Motor neuron (in vitro differentiated cells): Measurements from ENCODE around the gene DTHD1. TPM values are rescaled to one million over a fixed set of nuclear protein-coding genes. Genes with fewer than 3 reads are reported as not detected.

ENCODE experiments used
- ATAC-seq, 8 experiments: fragments of 200-7000 bp; cut with Tn5 transposase; replicated peaks in 6 of 8; 2 replicates each; pipeline ENCODE4 v1.8.0; 2021; ENCODE audit warnings: mild to moderate bottlenecking in 8 of 8, moderate library complexity in 8 of 8
- H3K27ac ChIP-seq, 2 donors: fragments of 250-450 bp; sonication (Bioruptor Pico); 2 replicates each; pipeline ENCODE4 v1.9.0; 2021; ENCODE audit warnings: antibody characterized with exemption in 2 of 2, mild to moderate bottlenecking in 2 of 2, moderate library complexity in 1 of 2
- H3K4me1 ChIP-seq, 2 donors: fragments of 250-450 bp; sonication (Bioruptor Pico); replicated peaks in 1 of 2; 2 replicates each; pipeline ENCODE4 v1.6.1; 2021; ENCODE audit warnings: antibody characterized with exemption in 2 of 2, mild to moderate bottlenecking in 2 of 2, moderate library complexity in 1 of 2
- H3K4me3 ChIP-seq, 5 donors: fragments of 250-450 bp; sonication (Bioruptor Pico); 2 replicates each; pipeline ENCODE4 v1.9.0; 2021; ENCODE audit warnings: antibody characterized with exemption in 5 of 5, mild to moderate bottlenecking in 5 of 5, moderate library complexity in 4 of 5
- WGBS, 10 experiments: fragments of 450-650 bp; shearing (Covaris generic); methylation state at CpG; one replicate each; pipeline ENCODE4 v1.0.0; 2022; 5-methylcytosine and 5-hydroxymethylcytosine counted together
- in situ Hi-C, 9 experiments: fragments of 400-800 bp; cut with MboI; loops; one replicate each; pipeline ENCODE4 v1.15.0; 2021; ENCODE audit warnings: low sequenced_read_pairs in 9 of 9, low pct_unique_long_range_greater_than_20kb in 2 of 9; ENCODE audit not compliant: unreplicated experiment in 9 of 9
- total RNA-seq, 8 experiments: library from RNA; unstranded; fragments of 300-600 nt; gene quantifications; 2 replicates each; pipeline versions ENCODE4 v1.2.3 to v1.2.4, GENCODE V29; 2022

Gene DTHD1
- total RNA-seq, 8 experiments from 2014 or later: 0.27 to 9.8 (median 0.85) TPM; not detected in 5

GRCh38 chr4:36326476-36327029, 45.1 kb downstream of the DTHD1 start:
- 0 to 96% (median 84%) methylated on average over 1 to 4 of the region's 4 CpGs; no CpG with 5 or more reads in 2 of the 10 experiments for WGBS, 10 experiments
- Histone ChIP-seq H3K4me3 (no peak overlapping the region), H3K27ac (no peak overlapping the region), H3K4me1 (peaks cover 0 to 6% of the 10 kb centered on the region in 2 donors)
- no peak for ATAC-seq
- in situ Hi-C loops: no loop called here

- H3K27ac ChIP-seq: no peak overlapping the region
- peaks cover 0 to 6% of the 10 kb centered on the region in 2 donors for H3K4me1 ChIP-seq
- in situ Hi-C loops: no loop called here
- peak in 5 of 8 experiments; percentile 8 to 95 (median 56) for ATAC-seq
- 0 to 90% (median 49%) methylated on average over 2 to 5 of the region's 5 CpGs; no CpG with 5 or more reads in 1 of the 10 experiments for WGBS, 10 experiments
- no peak overlapping the region for H3K4me3 ChIP-seq
These were observed 46.0 kb downstream of the DTHD1 start for GRCh38 chr4:36327400-36327799.

- peaks cover 0 to 6% of the 10 kb centered on the region in 2 donors for H3K4me1 ChIP-seq
- in situ Hi-C loops: no loop called here
- no peak overlapping the region for H3K4me3 ChIP-seq
- no peak overlapping the region for H3K27ac ChIP-seq
- no peak for ATAC-seq
- WGBS, 10 experiments: 13 to 91% (median 76%) methylated on average over 2 to 9 of the region's 9 CpGs
These were observed 46.7 kb downstream of the DTHD1 start for GRCh38 chr4:36328130-36328529.

- in situ Hi-C loops: no loop called here
- no peak overlapping the region for H3K27ac ChIP-seq
- H3K4me1 ChIP-seq: peaks cover 0 to 6% of the 10 kb centered on the region in 2 donors
- ATAC-seq: peak in 3 of 8 experiments; percentile 25 to 75 (median 73)
- 7 to 100% (median 66%) methylated on average over 1 to 2 of the region's 2 CpGs; no CpG with 5 or more reads in 2 of the 10 experiments for WGBS, 10 experiments
- no peak overlapping the region for H3K4me3 ChIP-seq
These were observed 47.8 kb downstream of the DTHD1 start for GRCh38 chr4:36329228-36329627.

- no peak for ATAC-seq
- no peak overlapping the region for H3K4me3 ChIP-seq
- 0 to 100% (median 29%) methylated on average over 1 of the region's 1 CpG; no CpG with 5 or more reads in 3 of the 10 experiments for WGBS, 10 experiments
- in situ Hi-C loops: no loop called here
- peaks cover 0 to 6% of the 10 kb centered on the region in 2 donors for H3K4me1 ChIP-seq
- H3K27ac ChIP-seq: no peak overlapping the region
These were observed 49.4 kb downstream of the DTHD1 start for GRCh38 chr4:36330796-36331195.

- Histone ChIP-seq H3K4me3 (no peak overlapping the region), H3K4me1 (peaks cover 0 to 6% of the 10 kb centered on the region in 2 donors), H3K27ac (no peak overlapping the region)
- peak in 7 of 8 experiments; percentile 35 to 87 (median 79) for ATAC-seq
- WGBS, 10 experiments: 24 to 100% (median 70%) methylated on average over 1 to 6 of the region's 7 CpGs; no CpG with 5 or more reads in 1 of the 10 experiments
- in situ Hi-C loops: no loop called here
These were observed 50.8 kb downstream of the DTHD1 start for GRCh38 chr4:36332023-36332781.

- in situ Hi-C loops: no loop called here
- peaks cover 0 to 4% of the 10 kb centered on the region in 2 donors for H3K4me1 ChIP-seq
These were observed 51.3 kb downstream of the DTHD1 start for GRCh38 chr4:36332782-36333131.

GRCh38 chr4:36333303-36333877, 52.0 kb downstream of the DTHD1 start:
- Histone ChIP-seq H3K27ac (no peak overlapping the region), H3K4me3 (no peak overlapping the region), H3K4me1 (no peaks in the 10 kb centered on the region)
- ATAC-seq: no peak
- 15 to 100% (median 80%) methylated on average over 1 to 6 of the region's 6 CpGs; no CpG with 5 or more reads in 1 of the 10 experiments for WGBS, 10 experiments
- in situ Hi-C loops: no loop called here

More at GRCh38 chr4:36332782-36333131, 51.3 kb downstream of the DTHD1 start:
- ATAC-seq: no peak
- no peak overlapping the region for H3K27ac ChIP-seq
- H3K4me3 ChIP-seq: no peak overlapping the region

GRCh38 chr4:36337665-36338185, 56.3 kb downstream of the DTHD1 start:
- no peaks in the 10 kb centered on the region for H3K4me1 ChIP-seq
- no peak overlapping the region for H3K4me3 ChIP-seq
- WGBS, 10 experiments: 0 to 22% (median 11%) methylated on average over 1 of the region's 1 CpG; no CpG with 5 or more reads in 3 of the 10 experiments
- peak in 2 of 8 experiments; percentile 43 for ATAC-seq
- H3K27ac ChIP-seq: no peak overlapping the region
- in situ Hi-C loops: no loop called here

- no peaks in the 10 kb centered on the region for H3K4me1 ChIP-seq
- in situ Hi-C loops: no loop called here
- H3K4me3 ChIP-seq: no peak overlapping the region
- WGBS, 10 experiments: 0 to 100% (median 53%) methylated on average over 1 to 3 of the region's 3 CpGs
- no peak for ATAC-seq
- H3K27ac ChIP-seq: no peak overlapping the region
These were observed 57.6 kb downstream of the DTHD1 start for GRCh38 chr4:36338973-36339372.

- H3K4me1 ChIP-seq: no peaks in the 10 kb centered on the region
- no peak for ATAC-seq
- no peak overlapping the region for H3K27ac ChIP-seq
- WGBS, 10 experiments: 0 to 100% (median 91%) methylated on average over 1 to 6 of the region's 6 CpGs; no CpG with 5 or more reads in 1 of the 10 experiments
- in situ Hi-C loops: no loop called here
- no peak overlapping the region for H3K4me3 ChIP-seq
These were observed 60.5 kb downstream of the DTHD1 start for GRCh38 chr4:36341936-36342335.

GRCh38 chr4:36343501-36344175, 62.2 kb downstream of the DTHD1 start:
- in situ Hi-C loops: no loop called here
- H3K4me3 ChIP-seq: no peak overlapping the region
- no peaks in the 10 kb centered on the region for H3K4me1 ChIP-seq
- WGBS, 10 experiments: 2 to 100% (median 80%) methylated on average over 2 to 11 of the region's 12 CpGs; no CpG with 5 or more reads in 1 of the 10 experiments
- H3K27ac ChIP-seq: no peak overlapping the region
- ATAC-seq: peak in 2 of 8 experiments; percentile 26 to 43
